Measurements from ENCODE around the gene NRDC. TPM values are rescaled to one million over a fixed set of nuclear protein-coding genes. Genes with fewer than 3 reads are reported as not detected.

NRDC gene
- total RNA-seq, 3 donors from 2014 or later, result 83.3 to 119 (median 91.4) TPM

DNA sequence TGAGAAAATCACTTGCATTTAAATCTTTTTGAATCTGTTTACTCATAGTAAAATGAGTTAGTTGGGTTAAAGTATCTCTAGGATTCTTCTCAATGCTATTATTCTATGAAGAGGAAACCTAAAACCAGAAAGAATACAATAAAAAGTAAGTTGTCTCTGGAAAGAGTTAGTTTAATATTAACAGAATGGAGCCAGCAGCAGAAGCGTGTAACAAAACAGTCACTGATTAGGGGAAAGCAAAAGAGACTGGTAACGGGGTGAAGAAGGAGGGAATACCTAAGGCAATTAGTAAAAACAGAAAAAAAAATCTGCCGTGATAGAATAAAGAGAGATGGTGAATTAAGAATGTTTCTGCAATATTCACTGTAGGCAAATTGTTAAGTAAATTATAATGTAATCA lies 60.0 kb downstream of the NRDC start:
- Histone ChIP-seq H3K4me1 (ENCODE audit: low read depth) (peaks cover 3% of the 10 kb centered on the region), H3K36me3 (ENCODE audit: low read depth) (no peaks in the 10 kb centered on the region), H3K9me3 (no peaks in the 10 kb centered on the region), H3K4me3 (no peak overlapping the region)
- DNase-seq (no peak), ATAC-seq (no peak)
- TF ChIP-seq, protein P1, sequence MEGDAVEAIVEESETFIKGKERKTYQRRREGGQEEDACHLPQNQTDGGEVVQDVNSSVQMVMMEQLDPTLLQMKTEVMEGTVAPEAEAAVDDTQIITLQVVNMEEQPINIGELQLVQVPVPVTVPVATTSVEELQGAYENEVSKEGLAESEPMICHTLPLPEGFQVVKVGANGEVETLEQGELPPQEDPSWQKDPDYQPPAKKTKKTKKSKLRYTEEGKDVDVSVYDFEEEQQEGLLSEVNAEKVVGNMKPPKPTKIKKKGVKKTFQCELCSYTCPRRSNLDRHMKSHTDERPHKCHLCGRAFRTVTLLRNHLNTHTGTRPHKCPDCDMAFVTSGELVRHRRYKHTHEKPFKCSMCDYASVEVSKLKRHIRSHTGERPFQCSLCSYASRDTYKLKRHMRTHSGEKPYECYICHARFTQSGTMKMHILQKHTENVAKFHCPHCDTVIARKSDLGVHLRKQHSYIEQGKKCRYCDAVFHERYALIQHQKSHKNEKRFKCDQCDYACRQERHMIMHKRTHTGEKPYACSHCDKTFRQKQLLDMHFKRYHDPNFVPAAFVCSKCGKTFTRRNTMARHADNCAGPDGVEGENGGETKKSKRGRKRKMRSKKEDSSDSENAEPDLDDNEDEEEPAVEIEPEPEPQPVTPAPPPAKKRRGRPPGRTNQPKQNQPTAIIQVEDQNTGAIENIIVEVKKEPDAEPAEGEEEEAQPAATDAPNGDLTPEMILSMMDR (IDR thresholded peaks at IDR 0.05), result no peak
- intact Hi-C loops (cut with DNase I, micrococcal nuclease), result no loop called here

DNA sequence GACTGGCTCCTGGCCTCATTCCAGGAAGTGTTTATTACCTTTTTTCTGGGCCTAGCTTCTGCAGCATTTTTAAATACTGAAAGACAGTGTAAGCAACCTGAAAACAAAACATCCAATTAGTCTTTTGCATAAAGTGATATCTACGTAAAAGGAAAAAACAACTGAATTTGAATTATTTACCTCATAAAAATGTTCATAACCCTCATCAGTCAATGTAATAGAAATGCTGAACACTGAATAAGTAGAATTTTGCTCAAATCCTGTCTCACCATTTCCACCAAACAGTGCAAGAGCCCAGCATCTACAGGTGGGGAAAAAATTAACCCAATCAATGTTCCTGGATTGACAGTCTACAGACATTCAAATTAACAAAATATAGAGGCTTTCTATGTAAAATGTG lies 64.0 kb downstream of the NRDC start:
- ATAC-seq (no peak), DNase-seq (no peak)
- TF ChIP-seq, protein P1 (IDR thresholded peaks at IDR 0.05), result no peak
- Histone ChIP-seq H3K4me1 (ENCODE audit: low read depth) (peaks cover 3% of the 10 kb centered on the region), H3K9me3 (no peaks in the 10 kb centered on the region), H3K36me3 (ENCODE audit: low read depth) (no peaks in the 10 kb centered on the region), H3K4me3 (no peak overlapping the region)
- intact Hi-C loops (cut with DNase I, micrococcal nuclease), result no loop called here

DNA sequence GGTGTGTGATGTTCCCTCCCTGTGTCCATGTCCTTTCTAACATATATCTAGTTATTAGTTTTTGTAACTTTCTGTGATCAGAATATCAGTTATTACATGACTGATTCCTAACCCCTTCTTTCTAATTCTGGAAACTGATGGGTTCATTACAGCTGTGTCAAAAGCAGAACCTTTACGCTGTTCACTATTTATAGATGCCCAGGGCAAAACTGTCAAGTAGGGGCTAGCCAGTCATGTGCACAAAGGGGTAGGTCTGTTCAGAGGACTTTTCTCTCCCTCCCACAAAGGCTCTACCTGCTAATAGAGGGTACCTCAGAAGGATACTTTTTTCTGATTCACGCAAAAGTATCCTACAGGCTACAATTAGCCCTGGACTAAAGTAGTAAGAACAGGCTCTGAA lies 79.2 kb downstream of the NRDC start:
- Histone ChIP-seq H3K4me3 (no peak overlapping the region), H3K36me3 (ENCODE audit: low read depth) (no peaks in the 10 kb centered on the region), H3K9me3 (no peaks in the 10 kb centered on the region), H3K4me1 (ENCODE audit: low read depth) (no peaks in the 10 kb centered on the region)
- ATAC-seq (no peak), DNase-seq (no peak)
- intact Hi-C loops (cut with DNase I, micrococcal nuclease), result no loop called here
- TF ChIP-seq, protein P1 (IDR thresholded peaks at IDR 0.05), result no peak

DNA sequence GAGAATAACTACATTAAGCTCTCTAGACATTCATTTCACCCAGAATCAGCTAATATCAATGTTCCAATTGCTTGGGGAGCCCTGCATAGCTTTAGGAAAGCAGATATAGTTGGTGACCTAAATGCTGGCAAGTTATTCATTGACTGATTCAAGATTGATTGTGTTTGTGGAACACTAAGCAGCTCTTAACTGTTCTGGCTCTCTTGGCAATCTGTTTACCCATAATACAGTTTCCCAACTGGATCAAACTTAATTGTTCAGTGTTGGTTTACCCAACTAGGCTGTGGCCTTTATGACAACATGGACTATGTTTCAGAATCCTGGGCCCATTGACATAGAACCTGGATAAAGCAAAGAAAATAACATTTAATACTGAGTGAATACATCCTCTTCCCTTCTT lies 83.7 kb downstream of the NRDC start:
- ATAC-seq (no peak), DNase-seq (no peak)
- TF ChIP-seq, protein P1 (IDR thresholded peaks at IDR 0.05), result no peak
- no peak overlapping the region for H3K4me3 ChIP-seq
- no peaks in the 10 kb centered on the region for H3K9me3 ChIP-seq
- intact Hi-C loops (cut with DNase I, micrococcal nuclease), result no loop called here
- H3K4me1 ChIP-seq (ENCODE audit: low read depth), result no peaks in the 10 kb centered on the region
- H3K36me3 ChIP-seq (ENCODE audit: low read depth), result no peaks in the 10 kb centered on the region

DNA sequence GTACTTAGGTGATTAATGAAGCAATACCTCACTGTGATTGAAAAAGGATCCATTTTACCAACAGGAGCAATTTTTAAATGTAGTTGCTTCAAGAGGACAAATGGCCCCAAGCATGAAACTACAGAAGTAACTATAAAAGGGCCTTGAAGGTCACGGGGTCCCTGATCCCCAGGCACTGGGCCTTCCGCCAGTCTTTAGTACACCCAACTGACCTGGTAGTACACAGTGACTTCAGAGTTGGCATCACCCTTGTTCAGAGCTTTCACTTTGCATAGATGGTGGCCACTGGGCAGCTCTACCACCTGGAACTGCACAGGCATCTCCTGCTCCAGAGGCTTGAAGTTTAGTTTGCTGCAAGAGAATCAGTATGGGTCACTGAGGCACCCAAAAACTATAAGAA lies 84.3 kb downstream of the NRDC start:
- no peak overlapping the region for H3K4me3 ChIP-seq
- H3K36me3 ChIP-seq (ENCODE audit: low read depth), result no peaks in the 10 kb centered on the region
- DNase-seq, result no peak
- no peak for ATAC-seq
- H3K4me1 ChIP-seq (ENCODE audit: low read depth), result no peaks in the 10 kb centered on the region
- intact Hi-C loops (cut with DNase I, micrococcal nuclease), result no loop called here
- H3K9me3 ChIP-seq, result no peaks in the 10 kb centered on the region
- TF ChIP-seq, protein P1 (IDR thresholded peaks at IDR 0.05), result no peak

DNA sequence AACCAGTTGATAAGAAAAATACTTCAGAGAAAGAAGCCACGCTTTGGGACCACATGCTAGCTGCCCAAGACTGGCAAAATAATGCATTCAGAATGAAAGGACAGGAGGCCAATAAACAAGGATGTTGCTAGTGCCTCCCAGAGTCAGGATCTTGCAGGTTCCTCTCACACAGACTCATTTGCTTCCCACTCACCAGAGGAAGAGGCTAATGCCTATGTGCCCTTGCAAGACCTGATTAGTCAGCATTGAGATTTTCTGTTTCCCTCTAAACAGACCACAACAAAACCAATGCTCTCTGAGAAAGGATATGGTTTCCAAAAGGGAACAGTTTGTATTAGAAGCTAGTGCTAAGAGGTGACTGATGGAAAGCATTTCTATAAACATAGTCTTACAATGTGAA lies 85.7 kb downstream of the NRDC start:
- H3K4me1 ChIP-seq (ENCODE audit: low read depth), result no peaks in the 10 kb centered on the region

More for the DNA sequence above, 85.7 kb downstream of the NRDC start:
- no peak overlapping the region for H3K4me3 ChIP-seq
- H3K36me3 ChIP-seq (ENCODE audit: low read depth), result no peaks in the 10 kb centered on the region
- intact Hi-C loops (cut with DNase I, micrococcal nuclease), result no loop called here
- TF ChIP-seq, protein P1 (IDR thresholded peaks at IDR 0.05), result no peak
- ATAC-seq (peak; percentile 28), DNase-seq (no peak)
- no peaks in the 10 kb centered on the region for H3K9me3 ChIP-seq

Data from mucosa of descending colon (tissue), 3 donors.